Measurements from ENCODE around the gene TINAG.

DNA sequence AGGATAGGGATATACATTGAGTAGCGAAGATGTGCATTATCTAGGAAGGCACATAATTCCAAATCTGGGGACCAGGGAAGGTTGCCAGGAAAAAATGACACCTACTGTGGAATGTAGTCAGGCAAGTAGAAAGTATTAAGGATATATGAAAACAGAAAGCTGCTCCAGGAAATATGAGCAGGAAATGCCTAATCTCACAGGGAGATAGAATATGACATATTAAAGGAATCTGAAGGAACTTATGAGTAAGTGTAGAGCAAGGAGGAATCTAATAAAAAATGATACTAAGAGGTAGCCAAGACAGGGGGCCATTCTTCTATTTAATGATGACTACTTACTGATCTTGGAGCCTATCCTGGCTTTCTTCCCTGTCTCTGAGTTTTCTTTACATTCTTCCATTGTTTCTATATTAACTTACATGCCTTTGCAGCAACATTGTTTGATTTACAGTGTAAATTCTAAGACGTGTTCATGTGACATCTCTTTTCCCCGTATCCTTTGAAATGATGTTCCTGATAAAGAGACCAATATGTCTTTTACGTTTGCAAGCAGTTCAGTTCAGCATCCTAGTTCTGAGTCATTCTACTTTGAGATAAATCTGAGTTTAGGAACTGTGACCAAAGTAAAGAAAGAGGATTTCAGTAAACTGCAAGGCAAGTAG is 58.6 kb downstream of the TINAG start:
- TF ChIP-seq, protein P1, sequence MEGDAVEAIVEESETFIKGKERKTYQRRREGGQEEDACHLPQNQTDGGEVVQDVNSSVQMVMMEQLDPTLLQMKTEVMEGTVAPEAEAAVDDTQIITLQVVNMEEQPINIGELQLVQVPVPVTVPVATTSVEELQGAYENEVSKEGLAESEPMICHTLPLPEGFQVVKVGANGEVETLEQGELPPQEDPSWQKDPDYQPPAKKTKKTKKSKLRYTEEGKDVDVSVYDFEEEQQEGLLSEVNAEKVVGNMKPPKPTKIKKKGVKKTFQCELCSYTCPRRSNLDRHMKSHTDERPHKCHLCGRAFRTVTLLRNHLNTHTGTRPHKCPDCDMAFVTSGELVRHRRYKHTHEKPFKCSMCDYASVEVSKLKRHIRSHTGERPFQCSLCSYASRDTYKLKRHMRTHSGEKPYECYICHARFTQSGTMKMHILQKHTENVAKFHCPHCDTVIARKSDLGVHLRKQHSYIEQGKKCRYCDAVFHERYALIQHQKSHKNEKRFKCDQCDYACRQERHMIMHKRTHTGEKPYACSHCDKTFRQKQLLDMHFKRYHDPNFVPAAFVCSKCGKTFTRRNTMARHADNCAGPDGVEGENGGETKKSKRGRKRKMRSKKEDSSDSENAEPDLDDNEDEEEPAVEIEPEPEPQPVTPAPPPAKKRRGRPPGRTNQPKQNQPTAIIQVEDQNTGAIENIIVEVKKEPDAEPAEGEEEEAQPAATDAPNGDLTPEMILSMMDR (conservative IDR thresholded peaks at IDR 0.05; ENCODE audit: low read depth, low read length): no peak
- TF ChIP-seq EZH2 (IDR thresholded peaks at IDR 0.05; ENCODE audit: low read length, unreplicated experiment): no peak

Measured in PC-3 (cell line).